ENCODE data around the gene ODAD2. TPM values are rescaled to one million over a fixed set of nuclear protein-coding genes. Genes with fewer than 3 reads are reported as not detected.
"Not testable (repeated sequence)": the region's sequence is repeated elsewhere in the genome, so short reads cannot be mapped to it uniquely, and the experiment has no call there.

Gene ODAD2
- total RNA-seq, 1 experiment from 2014 or later: 0.61 TPM

GRCh38 chr10:27982875-27983543 lies 15.9 kb downstream of the ODAD2 start:
- H3K36me3 Mint-ChIP-seq (ENCODE audit: insufficient read depth, unreplicated experiment): no peaks in the 10 kb centered on the region
- H3K4me3 Mint-ChIP-seq (ENCODE audit: low read depth, unreplicated experiment): no peak overlapping the region
- no peak for TF ChIP-seq CTCF (IDR thresholded peaks at IDR 0.05; ENCODE audit: unreplicated experiment)
- no peaks in the 10 kb centered on the region for H3K4me1 Mint-ChIP-seq (ENCODE audit: low read depth, unreplicated experiment)
- no peak overlapping the region for H3K27ac Mint-ChIP-seq (ENCODE audit: unreplicated experiment)
- CTCF ChIA-PET: interaction anchor here (0.6 kb wide), 1 partner anchor 550 kb away, joined by 3 read pairs; no protein-coding TSS in a partner anchor
- DNase-seq: no peak
- BruUV-seq (replicated peaks): no TSS peak
- H3K27me3 Mint-ChIP-seq (ENCODE audit: unreplicated experiment): peaks cover 10% of the 10 kb centered on the region
- intact Hi-C loops (cut with micrococcal nuclease; ENCODE audit: unreplicated experiment): no loop called here
- peaks cover 1% of the 10 kb centered on the region for H3K9me3 Mint-ChIP-seq (ENCODE audit: low read depth, unreplicated experiment)

- no peak for DNase-seq
- Mint-ChIP-seq H3K9me3 (ENCODE audit: low read depth, unreplicated experiment) (peaks cover 2% of the 10 kb centered on the region), H3K36me3 (ENCODE audit: insufficient read depth, unreplicated experiment) (no peaks in the 10 kb centered on the region), H3K27ac (ENCODE audit: unreplicated experiment) (no peak overlapping the region), H3K4me3 (ENCODE audit: low read depth, unreplicated experiment) (no peak overlapping the region), H3K4me1 (ENCODE audit: low read depth, unreplicated experiment) (no peaks in the 10 kb centered on the region), H3K27me3 (ENCODE audit: unreplicated experiment) (peaks cover 10% of the 10 kb centered on the region)
- no TSS peak for BruUV-seq (replicated peaks)
- CTCF ChIA-PET: no interaction called here
- no peak for TF ChIP-seq CTCF (IDR thresholded peaks at IDR 0.05; ENCODE audit: unreplicated experiment)
- intact Hi-C loops (cut with micrococcal nuclease; ENCODE audit: unreplicated experiment): no loop called here
Observed at GRCh38 chr10:27981744-27982143, 17.1 kb downstream of the ODAD2 start.

GRCh38 chr10:27970795-27971194 lies 28.1 kb downstream of the ODAD2 start:
- H3K4me1 Mint-ChIP-seq (ENCODE audit: low read depth, unreplicated experiment); H3K36me3 Mint-ChIP-seq (ENCODE audit: insufficient read depth, unreplicated experiment); CTCF ChIA-PET; H3K9me3 Mint-ChIP-seq (ENCODE audit: low read depth, unreplicated experiment); DNase-seq; BruUV-seq (replicated peaks); H3K27me3 Mint-ChIP-seq (ENCODE audit: unreplicated experiment); H3K4me3 Mint-ChIP-seq (ENCODE audit: low read depth, unreplicated experiment); intact Hi-C loops (cut with micrococcal nuclease; ENCODE audit: unreplicated experiment); H3K27ac Mint-ChIP-seq (ENCODE audit: unreplicated experiment): not testable (repeated sequence)

GRCh38 chr10:27969931-27970330 lies 28.9 kb downstream of the ODAD2 start:
- H3K27ac Mint-ChIP-seq (ENCODE audit: unreplicated experiment); H3K4me3 Mint-ChIP-seq (ENCODE audit: low read depth, unreplicated experiment); H3K36me3 Mint-ChIP-seq (ENCODE audit: insufficient read depth, unreplicated experiment); DNase-seq; H3K9me3 Mint-ChIP-seq (ENCODE audit: low read depth, unreplicated experiment); CTCF ChIA-PET; BruUV-seq (replicated peaks); H3K4me1 Mint-ChIP-seq (ENCODE audit: low read depth, unreplicated experiment); H3K27me3 Mint-ChIP-seq (ENCODE audit: unreplicated experiment): not testable (repeated sequence)
- intact Hi-C loops (cut with micrococcal nuclease; ENCODE audit: unreplicated experiment): loop anchor here (10.0 kb wide), 1 partner anchor 185 kb away; no protein-coding TSS in a partner anchor

- no peaks in the 10 kb centered on the region for H3K27me3 Mint-ChIP-seq (ENCODE audit: unreplicated experiment)
- H3K36me3 Mint-ChIP-seq (ENCODE audit: insufficient read depth, unreplicated experiment): no peaks in the 10 kb centered on the region
- CTCF ChIA-PET: no interaction called here
- no TSS peak for BruUV-seq (replicated peaks)
- no peaks in the 10 kb centered on the region for H3K4me1 Mint-ChIP-seq (ENCODE audit: low read depth, unreplicated experiment)
- H3K27ac Mint-ChIP-seq (ENCODE audit: unreplicated experiment): no peak overlapping the region
- no peak overlapping the region for H3K4me3 Mint-ChIP-seq (ENCODE audit: low read depth, unreplicated experiment)
- no peak for DNase-seq
- intact Hi-C loops (cut with micrococcal nuclease; ENCODE audit: unreplicated experiment): no loop called here
- TF ChIP-seq CTCF (IDR thresholded peaks at IDR 0.05; ENCODE audit: unreplicated experiment): no peak
- no peaks in the 10 kb centered on the region for H3K9me3 Mint-ChIP-seq (ENCODE audit: low read depth, unreplicated experiment)
Observed at GRCh38 chr10:27959093-27959715, 39.7 kb downstream of the ODAD2 start.

GRCh38 chr10:27958383-27958782 lies 40.5 kb downstream of the ODAD2 start:
- H3K27me3 Mint-ChIP-seq (ENCODE audit: unreplicated experiment); CTCF ChIA-PET; H3K27ac Mint-ChIP-seq (ENCODE audit: unreplicated experiment); H3K4me3 Mint-ChIP-seq (ENCODE audit: low read depth, unreplicated experiment); H3K9me3 Mint-ChIP-seq (ENCODE audit: low read depth, unreplicated experiment); DNase-seq; H3K36me3 Mint-ChIP-seq (ENCODE audit: insufficient read depth, unreplicated experiment); intact Hi-C loops (cut with micrococcal nuclease; ENCODE audit: unreplicated experiment); H3K4me1 Mint-ChIP-seq (ENCODE audit: low read depth, unreplicated experiment); BruUV-seq (replicated peaks): not testable (repeated sequence)
